Activated CD8-positive, alpha-beta memory T cell treated with anti-CD3 and anti-CD28 coated beads, Interleukin-2, amount 50 U/mL, for 1 hour (primary cell): Measurements from ENCODE around the gene EBF3.

Experiments used
- DNase-seq: peaks from one replicate; pipeline ENCODE4 v3.0.0-alpha.2; 2020; ENCODE audit errors: extremely low read depth

EBF3 gene

DNA sequence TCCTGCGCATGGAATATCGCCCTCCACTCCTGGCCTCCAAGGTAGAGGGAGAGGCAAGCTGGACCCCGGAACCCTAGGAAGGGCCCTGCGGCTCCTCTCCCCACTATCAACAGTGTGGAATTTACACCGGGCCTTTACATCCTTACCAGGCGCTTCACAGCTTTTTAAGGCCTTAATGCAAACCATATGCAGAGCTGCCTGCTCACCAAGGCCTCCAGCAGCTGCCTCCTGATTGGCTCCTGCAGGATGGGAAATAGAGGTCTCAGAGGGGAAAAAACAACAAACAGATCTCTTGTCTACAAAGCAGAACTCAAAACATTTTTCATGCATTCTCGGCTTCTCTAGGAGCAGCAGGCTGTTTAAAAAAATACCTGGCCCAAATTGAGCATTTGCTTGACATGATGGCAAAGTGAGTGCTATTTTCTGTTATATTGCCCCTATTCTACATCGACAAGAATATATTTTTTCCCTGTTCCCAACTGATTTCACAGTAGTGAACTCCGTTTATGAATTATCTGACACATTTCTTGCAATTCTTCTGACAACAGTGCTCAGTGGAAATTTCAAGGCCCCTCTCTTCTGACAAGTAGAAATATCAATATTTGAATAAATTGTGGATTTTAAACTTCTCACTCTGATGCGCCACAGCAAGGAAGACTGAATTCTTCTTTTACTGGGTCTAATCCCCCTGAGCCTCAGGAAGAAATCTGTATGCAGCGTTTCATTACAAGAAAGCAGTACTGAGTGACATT lies 51.7 kb downstream of the EBF3 start:
- no peak for DNase-seq

- DNase-seq, result no peak
Measured at GRCh38 chr10:129911451-129912165, 52.5 kb downstream of the EBF3 start.

DNA sequence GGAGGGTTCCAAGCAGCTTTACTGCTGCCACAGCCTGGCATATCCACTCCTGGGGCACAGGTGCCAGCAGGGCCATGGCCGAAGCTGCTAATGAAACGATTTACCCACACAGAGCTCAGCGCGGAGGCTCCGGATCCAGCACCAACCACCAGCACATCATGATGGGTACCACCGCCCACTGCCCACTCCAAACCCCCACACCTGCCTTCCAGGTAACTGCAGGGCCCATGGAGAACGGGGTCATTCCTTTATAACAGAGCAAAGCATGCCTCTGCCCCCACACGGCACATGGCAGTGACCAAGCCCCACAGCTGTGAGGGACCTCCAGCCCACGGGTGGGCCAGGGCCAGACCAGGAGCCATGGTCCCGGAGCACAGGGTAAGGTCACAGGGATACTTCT lies 53.2 kb downstream of the EBF3 start:
- DNase-seq, result no peak

DNA sequence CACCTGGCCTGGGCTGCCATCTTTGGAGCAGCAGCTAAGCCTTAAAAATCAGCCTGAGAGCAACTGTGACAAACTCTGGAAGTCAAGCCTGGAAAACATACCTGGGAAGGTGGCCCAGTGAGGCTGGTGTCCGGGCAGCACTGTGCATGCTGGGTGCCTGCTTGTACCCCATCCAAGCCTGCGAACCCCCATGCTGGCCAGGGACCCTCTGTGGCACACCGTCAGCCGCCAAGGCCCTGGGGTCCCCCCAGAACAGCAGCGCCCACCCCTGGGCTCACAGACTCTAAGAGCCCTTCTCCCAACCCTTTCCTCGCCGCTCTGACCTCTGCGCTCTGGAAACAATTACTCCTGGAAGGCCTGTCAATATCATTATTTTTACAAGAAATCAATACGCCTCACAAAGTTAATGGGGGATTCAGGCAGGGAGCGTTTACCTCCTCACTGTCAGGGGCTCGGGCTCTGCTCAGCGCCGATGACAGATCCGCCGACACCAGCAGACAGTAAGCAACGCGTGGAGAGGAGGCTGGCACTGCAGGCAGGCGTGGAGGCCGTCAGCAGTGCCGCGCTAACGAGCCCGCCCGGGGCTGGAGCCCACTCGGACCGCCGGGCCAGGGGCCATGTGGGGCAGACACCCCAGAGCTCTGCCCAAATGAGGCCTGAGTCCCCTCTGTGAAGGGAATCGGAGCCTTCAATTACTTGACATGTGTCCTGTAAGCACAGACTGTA lies 54.4 kb downstream of the EBF3 start:
- DNase-seq, result no peak

GRCh38 chr10:129909080-129909479 lies 55.0 kb downstream of the EBF3 start:
- DNase-seq, result no peak

GRCh38 chr10:129908406-129908805 lies 55.7 kb downstream of the EBF3 start:
- DNase-seq, result no peak

DNA sequence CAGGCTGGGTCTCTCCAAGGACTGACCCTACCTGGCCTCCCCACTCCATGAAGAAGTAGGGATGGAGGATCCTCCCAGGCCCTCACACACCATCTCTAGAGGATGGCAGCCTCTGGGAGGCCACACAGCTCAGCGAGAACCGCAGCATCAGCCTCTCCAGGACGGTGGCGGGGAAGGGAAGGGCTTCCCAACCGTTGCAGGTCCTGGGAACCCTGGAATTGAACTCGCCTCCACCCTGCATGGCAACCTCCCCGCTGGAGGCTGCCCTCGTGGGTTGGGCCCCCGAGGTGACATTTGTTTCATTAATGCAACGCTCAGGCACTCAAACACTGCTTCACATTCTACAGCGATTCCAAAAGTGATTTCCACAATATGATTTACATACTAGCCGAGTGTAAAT lies 58.5 kb downstream of the EBF3 start:
- DNase-seq, result no peak

- no peak for DNase-seq
Measured at GRCh38 chr10:129904323-129904722, 59.8 kb downstream of the EBF3 start.

DNA sequence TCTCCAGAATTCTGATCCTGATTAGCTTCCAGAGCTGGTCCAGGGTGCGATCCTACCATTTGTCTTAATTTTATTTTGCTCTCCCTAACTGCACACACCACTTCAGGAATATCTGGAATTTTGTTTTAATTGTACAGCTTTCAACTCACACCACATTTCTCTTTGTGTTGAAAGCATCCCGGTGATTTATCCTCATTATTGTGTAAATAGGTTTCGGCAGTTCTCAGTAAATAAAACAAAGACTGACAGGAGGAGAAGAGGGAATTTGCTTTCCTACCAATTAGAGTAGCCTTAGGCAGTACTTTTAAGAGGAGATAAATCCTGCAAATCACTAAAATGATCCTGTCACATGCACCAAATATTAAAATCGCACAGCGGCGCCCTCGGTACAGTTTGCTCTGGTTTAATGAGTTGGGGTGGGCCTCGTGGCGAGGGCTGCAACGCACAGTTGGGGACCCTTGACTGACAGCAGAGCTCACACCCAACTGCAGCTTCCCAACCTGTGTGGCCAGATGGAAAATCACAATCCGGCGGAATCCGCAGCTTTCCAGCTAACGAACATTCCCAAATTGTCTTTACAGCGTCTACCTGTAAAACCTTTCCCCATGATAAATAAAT lies 62.6 kb downstream of the EBF3 start:
- no peak for DNase-seq

GRCh38 chr10:129900825-129901224 lies 63.2 kb downstream of the EBF3 start:
- DNase-seq, result no peak

DNA sequence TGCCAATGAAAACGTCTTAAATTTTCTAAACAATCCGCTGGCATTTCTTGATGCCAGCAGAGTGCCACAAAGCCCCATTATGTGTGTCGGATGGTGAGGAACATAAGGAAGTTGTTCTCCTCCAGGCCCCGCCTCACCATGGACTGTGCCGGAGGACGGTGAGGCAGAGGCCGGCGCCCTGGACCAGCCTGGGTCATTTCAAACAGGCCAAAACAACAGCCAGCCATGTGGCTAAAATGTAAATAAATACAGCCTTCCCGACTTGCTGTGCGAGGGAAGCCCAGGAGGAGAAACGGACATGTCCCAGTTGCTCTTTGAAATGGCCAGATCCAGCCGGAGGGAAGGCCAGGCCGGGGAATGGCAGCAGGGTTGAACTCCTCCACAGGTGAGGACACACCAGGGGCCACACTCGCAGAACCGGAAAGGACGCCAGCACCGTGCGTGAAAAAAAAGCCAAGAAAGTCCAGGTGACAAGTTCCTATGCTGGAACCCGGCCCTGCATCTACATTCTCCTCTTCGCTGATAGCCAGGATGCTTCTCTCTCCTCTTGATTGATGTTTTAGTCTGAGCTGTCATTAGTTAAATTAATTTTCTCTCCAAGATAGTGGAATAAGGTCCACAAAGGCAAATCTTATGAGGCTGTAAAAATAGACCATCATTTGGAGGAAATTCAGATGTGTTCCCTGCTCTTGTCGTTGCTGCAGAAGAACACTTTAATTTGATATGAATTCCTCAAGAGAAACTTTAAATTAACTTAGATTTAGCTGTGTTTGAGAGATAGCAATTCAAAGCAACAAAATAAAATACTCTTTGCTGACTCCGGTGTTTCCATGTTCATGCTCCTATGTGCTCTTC lies 64.6 kb downstream of the EBF3 start:
- no peak for DNase-seq

GRCh38 chr10:129898706-129899268 lies 65.3 kb downstream of the EBF3 start:
- no peak for DNase-seq

DNA sequence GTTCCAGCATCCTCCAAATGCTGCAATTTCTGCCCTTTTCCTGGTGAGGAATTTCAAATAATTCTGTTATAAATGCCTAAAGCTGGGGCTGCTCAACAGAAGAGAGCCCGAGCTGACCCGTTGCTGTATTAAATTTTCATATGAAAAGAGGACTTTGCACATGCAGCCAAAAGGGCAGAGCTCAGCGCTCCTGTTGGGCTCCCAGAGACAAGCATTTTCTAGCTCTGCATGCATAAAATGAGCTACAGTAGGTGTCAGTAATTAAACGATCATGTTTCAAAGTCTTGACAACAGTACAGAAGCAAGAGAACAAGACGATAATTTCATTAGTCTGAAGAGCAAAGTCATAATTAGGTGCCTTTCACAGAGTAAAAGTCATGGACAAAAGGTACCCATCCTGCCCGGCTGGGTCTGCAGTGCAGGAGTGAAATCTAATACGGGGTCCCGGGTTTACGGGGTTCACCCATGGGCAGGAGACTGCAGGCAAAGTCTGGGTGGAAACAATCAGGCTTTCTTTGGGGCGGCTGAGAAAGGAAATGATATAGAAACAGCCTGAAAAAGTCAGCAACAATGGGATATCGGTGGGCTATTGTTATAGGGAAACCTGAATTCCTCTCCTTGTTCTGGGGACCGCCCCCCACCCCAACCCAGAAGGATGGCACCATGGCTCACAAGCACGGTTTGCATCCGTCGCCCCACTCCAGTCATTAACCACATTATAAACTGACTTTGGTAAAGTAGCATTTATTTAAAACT lies 66.0 kb downstream of the EBF3 start:
- no peak for DNase-seq

GRCh38 chr10:129896860-129897200 lies 67.2 kb downstream of the EBF3 start:
- DNase-seq, result no peak

DNA sequence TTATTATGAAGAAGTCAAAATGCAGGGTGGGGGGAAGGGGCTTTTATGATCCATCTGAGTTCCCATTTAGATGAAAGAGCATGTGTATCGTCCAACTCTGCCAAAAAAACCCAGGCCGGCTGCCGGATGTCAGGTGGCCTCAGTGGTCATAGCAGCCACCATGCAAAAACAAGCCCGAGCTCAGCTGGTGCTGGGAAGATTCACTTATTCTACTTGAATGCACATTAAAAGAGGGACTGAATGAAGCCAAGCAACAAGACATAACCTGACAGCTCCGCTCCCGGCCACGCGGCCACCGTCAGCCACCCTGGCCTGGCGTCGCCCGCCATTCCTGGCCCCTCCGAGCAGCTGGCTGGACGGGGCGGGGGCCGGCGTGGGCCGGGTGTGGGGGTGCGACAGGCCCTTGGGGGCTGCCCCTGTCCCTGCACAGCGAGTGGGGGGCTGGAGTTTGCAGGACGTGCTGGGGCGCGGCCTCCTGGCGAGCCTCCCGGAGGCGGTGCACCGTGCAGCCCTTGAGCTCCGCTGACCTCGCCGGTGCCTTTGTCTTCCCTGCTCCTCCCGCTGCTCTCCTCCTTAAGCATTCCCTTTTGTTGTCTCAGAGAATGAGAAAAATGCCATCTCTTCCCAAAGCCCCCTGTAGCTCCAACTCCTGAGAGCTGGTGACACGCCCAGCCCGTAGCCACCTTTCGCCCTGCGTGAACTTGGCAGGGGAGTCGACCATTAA lies 67.8 kb downstream of the EBF3 start:
- no peak for DNase-seq

GRCh38 chr10:129895811-129896135 lies 68.3 kb downstream of the EBF3 start:
- DNase-seq, result no peak

- no peak for DNase-seq
Measured at GRCh38 chr10:129894698-129895097, 69.4 kb downstream of the EBF3 start.

- no peak for DNase-seq
Measured at GRCh38 chr10:129893104-129894089, 70.7 kb downstream of the EBF3 start.
